Stimulated activated CD4-positive, alpha-beta T cell treated with anti-CD3 and anti-CD28 coated beads, Interleukin-12 subunit alpha, Interleukin-12 subunit beta, amount 100 ng/mL, for 4 hours (primary cell): ENCODE measurements around the gene RPS29.

Experiments
- DNase-seq: peaks from one replicate; pipeline ENCODE4 v3.0.0-alpha.2; 2020

Gene RPS29

DNA sequence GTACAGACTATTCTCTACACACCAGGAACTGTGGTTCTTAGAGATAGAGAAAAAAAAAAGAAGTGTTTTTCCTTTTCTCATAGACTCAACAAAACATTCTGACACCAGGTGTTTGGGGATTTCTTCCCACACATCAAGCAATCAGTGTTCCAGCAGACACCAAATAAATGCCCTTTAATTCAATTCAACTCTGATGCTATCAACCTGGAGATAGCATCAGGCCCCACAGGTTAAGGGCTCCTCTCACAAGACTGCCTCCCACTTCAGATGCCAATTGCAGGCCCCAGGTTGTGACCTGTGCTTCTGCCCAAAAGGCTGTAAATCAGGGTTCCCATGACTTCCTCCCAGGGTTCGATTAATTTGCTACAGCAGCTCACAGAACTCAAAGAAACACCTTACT is 36.7 kb downstream of the RPS29 start:
- no peak for DNase-seq

- DNase-seq = no peak
These were observed 39.4 kb downstream of the RPS29 start for GRCh38 chr14:49546766-49547165.

DNA sequence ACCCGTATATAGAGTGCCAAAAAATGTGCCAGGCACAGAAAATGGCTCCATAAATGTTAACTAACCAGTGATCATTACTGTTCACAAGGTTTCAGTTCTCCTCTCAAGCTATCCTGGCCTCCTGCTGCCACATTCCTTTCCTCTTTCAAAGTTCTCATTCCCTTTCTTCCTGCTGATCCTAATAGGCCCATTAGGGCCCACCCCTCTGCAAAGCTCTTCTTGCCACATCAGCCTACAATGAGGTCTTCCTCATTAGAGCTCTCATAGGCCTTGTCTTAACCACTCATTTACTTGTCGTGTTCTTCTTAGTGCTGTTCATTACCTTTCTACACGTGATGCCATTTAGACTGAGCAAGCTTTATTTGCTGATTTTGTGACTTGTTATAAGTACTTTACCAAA is 40.5 kb downstream of the RPS29 start:
- DNase-seq = no peak

- DNase-seq = no peak
These were observed 41.1 kb downstream of the RPS29 start for GRCh38 chr14:49545071-49545470.

- DNase-seq = no peak
These were observed 45.1 kb downstream of the RPS29 start for GRCh38 chr14:49541049-49541448.

DNA sequence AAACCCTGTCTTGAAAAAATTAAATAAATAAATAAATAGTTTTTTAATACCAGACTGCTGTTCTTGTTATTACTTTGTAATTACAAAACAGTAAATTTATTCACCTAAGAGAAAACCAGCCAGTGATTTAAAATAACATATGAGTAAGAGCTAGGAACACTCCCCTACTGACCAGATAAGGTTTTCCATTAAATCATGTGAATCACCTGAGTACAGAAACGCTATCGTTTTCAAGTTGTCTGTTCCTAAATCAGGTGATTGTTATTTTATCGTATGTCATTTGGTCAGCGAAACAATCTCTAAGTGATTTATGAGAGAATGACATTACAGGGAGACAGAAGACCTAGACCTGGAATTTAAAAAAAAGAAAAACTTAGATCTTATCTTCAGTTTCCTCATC is 47.3 kb downstream of the RPS29 start:
- DNase-seq = no peak
